Neuronal stem cell (in vitro differentiated cells): ENCODE results near the gene TNS1.

Experiments
- DNase-seq: peaks from one replicate; pipeline ENCODE4 v3.0.0-alpha.2; 2013; ENCODE audit warnings: low spot score
- H2AFZ ChIP-seq: one replicate; pipeline ENCODE4 v1.6.1; 2013; ENCODE audit warnings: mild to moderate bottlenecking, low read length, inconsistent platforms
- H2AK5ac ChIP-seq: 2 replicates; pipeline ENCODE4 v1.6.1; 2013; ENCODE audit warnings: low read depth, mild to moderate bottlenecking, inconsistent platforms, low read length, moderate library complexity, mixed read lengths
- H2BK120ac ChIP-seq: 2 replicates; pipeline ENCODE4 v1.6.1; 2013; ENCODE audit warnings: low read depth, mild to moderate bottlenecking, inconsistent platforms, low read length, moderate library complexity, mixed read lengths
- H2BK12ac ChIP-seq: one replicate; pipeline ENCODE4 v1.6.1; 2013; ENCODE audit warnings: low read length, inconsistent platforms
- H2BK15ac ChIP-seq: 2 replicates; pipeline ENCODE4 v1.6.1; 2013; ENCODE audit warnings: mild to moderate bottlenecking, low read length, inconsistent platforms, mixed read lengths
- H2BK5ac ChIP-seq: one replicate; pipeline ENCODE4 v1.6.1; 2013; ENCODE audit warnings: inconsistent platforms, mild to moderate bottlenecking, low read length, moderate library complexity
- H3K14ac ChIP-seq: one replicate; pipeline ENCODE4 v1.6.1; 2013; ENCODE audit warnings: low read length, inconsistent platforms
- H3K18ac ChIP-seq: 2 replicates; pipeline ENCODE4 v1.6.1; 2013; ENCODE audit warnings: low read length, inconsistent platforms
- H3K23ac ChIP-seq: 2 replicates; pipeline ENCODE4 v1.6.1; 2013; ENCODE audit warnings: low read depth, mild to moderate bottlenecking, mixed read lengths, low read length, inconsistent platforms; ENCODE audit not compliant: poor library complexity
- H3K27ac ChIP-seq: replicated peaks from 3 replicates; pipeline ENCODE4 v1.5.1; 2013; ENCODE audit warnings: low read length, inconsistent platforms
- H3K27me3 ChIP-seq, 3 experiments: 2 replicates each; pipeline ENCODE4 v1.6.1; 2013; ENCODE audit warnings: low read length in 3 of 3, mild to moderate bottlenecking in 2 of 3, inconsistent platforms in 1 of 3, low read depth in 1 of 3, mixed read lengths in 1 of 3, moderate library complexity in 1 of 3; ENCODE audit not compliant: control insufficient read depth in 3 of 3, insufficient read depth in 3 of 3
- H3K36me3 ChIP-seq, 2 donors: replicated peaks in 1 of 2; 2 replicates each; pipeline ENCODE4 v1.6.1; 2013; ENCODE audit warnings: low read length in 2 of 2; ENCODE audit not compliant: control insufficient read depth in 2 of 2, insufficient read depth in 2 of 2
- H3K4ac ChIP-seq: 2 replicates; pipeline ENCODE4 v1.6.1; 2013; ENCODE audit warnings: inconsistent platforms, mild to moderate bottlenecking, low read length, moderate library complexity
- H3K4me1 ChIP-seq, 2 donors: 1 replicate in 1 of 2; 2 replicates in 1 of 2; pipeline ENCODE4 v1.6.1; 2013; ENCODE audit warnings: low read length in 2 of 2, low read depth in 1 of 2; ENCODE audit not compliant: control insufficient read depth in 2 of 2, insufficient read depth in 1 of 2
- H3K4me2 ChIP-seq: one replicate; pipeline ENCODE4 v1.6.1; 2013; ENCODE audit warnings: mild to moderate bottlenecking, low read length, inconsistent platforms; ENCODE audit not compliant: insufficient read depth, poor library complexity, severe bottlenecking
- H3K4me3 ChIP-seq, 2 donors: 2 replicates each; pipeline ENCODE4 v1.5.1; 2013; ENCODE audit warnings: low read length in 2 of 2, mild to moderate bottlenecking in 2 of 2, inconsistent platforms in 1 of 2, moderate library complexity in 1 of 2
- H3K79me1 ChIP-seq: one replicate; pipeline ENCODE4 v1.6.1; 2013; ENCODE audit warnings: low read depth, mild to moderate bottlenecking, inconsistent platforms, low read length, moderate library complexity
- H3K9ac ChIP-seq: one replicate; pipeline ENCODE4 v1.6.1; 2013; ENCODE audit warnings: mild to moderate bottlenecking, low read depth, low read length, inconsistent platforms; ENCODE audit not compliant: poor library complexity
- H3K9me3 ChIP-seq, 2 donors: replicated peaks in 1 of 2; 2 replicates each; pipeline versions ENCODE3 to v1.6.1; 2013; ENCODE audit warnings: low read length in 2 of 2, mild to moderate bottlenecking in 2 of 2, inconsistent platforms in 1 of 2, low read depth in 1 of 2, mixed read lengths in 1 of 2, moderate library complexity in 1 of 2; ENCODE audit not compliant: control insufficient read depth in 2 of 2, insufficient read depth in 1 of 2
- H4K8ac ChIP-seq: one replicate; pipeline ENCODE4 v1.6.1; 2013; ENCODE audit warnings: low read depth, mild to moderate bottlenecking, inconsistent platforms, low read length, moderate library complexity
- H4K91ac ChIP-seq: one replicate; pipeline ENCODE4 v1.6.1; 2013; ENCODE audit warnings: low read length, low read depth, mild to moderate bottlenecking, inconsistent platforms; ENCODE audit not compliant: poor library complexity
- WGBS, 2 donors: extraction: QIAGEN DNeasy Blood & Tissue Kit; methylation state at CpG; one replicate each; pipeline ENCODE4 v1.1.7; 2013; ENCODE audit warnings: missing lambda C conversion rate in 2 of 2, mixed read lengths in 1 of 2; ENCODE audit not compliant: insufficient read length in 2 of 2, insufficient replicate concordance in 1 of 2; ENCODE audit errors: extremely low coverage in 2 of 2; 5-methylcytosine and 5-hydroxymethylcytosine counted together

TNS1 gene

GRCh38 chr2:217924346-217924901, 78.4 kb downstream of the TNS1 start:
- Histone ChIP-seq H3K4me1 (peaks cover 19 to 22% of the 10 kb centered on the region in 2 donors), H2AK5ac (no peak overlapping the region), H3K27me3 (peaks cover 0 to 4% (median 0%) of the 10 kb centered on the region in 3 experiments), H3K36me3 (no peaks in the 10 kb centered on the region), H3K14ac (no peak overlapping the region), H4K91ac (no peak overlapping the region), H2BK12ac (no peak overlapping the region), H2BK120ac (no peak overlapping the region), H4K8ac (no peak overlapping the region), H3K23ac (no peak overlapping the region), H3K9me3 (no peaks in the 10 kb centered on the region), H3K4me3 (no peak overlapping the region), H3K27ac (no peak overlapping the region), H3K4ac (no peak overlapping the region), H2BK5ac (no peak overlapping the region), H2AFZ (no peak overlapping the region), H3K18ac (no peak overlapping the region), H2BK15ac (no peak overlapping the region), H3K9ac (no peak overlapping the region), H3K79me1 (no peaks in the 10 kb centered on the region), H3K4me2 (no peak overlapping the region)
- no CpG with 5 or more reads among the region's 5 CpGs for WGBS, 2 donors
- DNase-seq, result no peak

- Histone ChIP-seq H3K18ac (peak overlapping the region; percentile 40), H2AK5ac (peak overlapping the region; percentile 81), H3K9me3 (no peaks in the 10 kb centered on the region), H3K4me3 (no peak overlapping the region), H3K36me3 (no peaks in the 10 kb centered on the region), H2BK12ac (no peak overlapping the region), H3K27me3 (peaks cover 0 to 4% (median 2%) of the 10 kb centered on the region in 3 experiments), H2BK120ac (no peak overlapping the region), H4K8ac (no peak overlapping the region), H2BK5ac (no peak overlapping the region), H2AFZ (no peak overlapping the region), H3K4me1 (peaks cover 29 to 30% of the 10 kb centered on the region in 2 donors), H2BK15ac (peak overlapping the region; percentile 38), H3K79me1 (no peaks in the 10 kb centered on the region), H4K91ac (no peak overlapping the region), H3K4me2 (no peak overlapping the region), H3K23ac (no peak overlapping the region), H3K14ac (no peak overlapping the region), H3K4ac (no peak overlapping the region), H3K9ac (no peak overlapping the region), H3K27ac (no peak overlapping the region)
- no CpG with 5 or more reads among the region's 8 CpGs for WGBS, 2 donors
- DNase-seq, result no peak
These were observed 79.6 kb downstream of the TNS1 start for GRCh38 chr2:217923007-217923686.

- Histone ChIP-seq H3K23ac (no peak overlapping the region), H3K27ac (no peak overlapping the region), H3K14ac (no peak overlapping the region), H3K4ac (no peak overlapping the region), H2BK15ac (peak overlapping the region; percentile 38), H3K9ac (peak overlapping the region; percentile 24), H3K4me3 (no peak overlapping the region), H3K4me2 (no peak overlapping the region), H2AFZ (no peak overlapping the region), H2BK120ac (no peak overlapping the region), H3K9me3 (no peaks in the 10 kb centered on the region), H4K8ac (no peak overlapping the region), H2BK5ac (no peak overlapping the region), H2BK12ac (peak overlapping the region; percentile 12), H2AK5ac (peak overlapping the region; percentile 81), H4K91ac (no peak overlapping the region), H3K79me1 (no peaks in the 10 kb centered on the region), H3K27me3 (peaks cover 0 to 2% (median under 1%) of the 10 kb centered on the region in 3 experiments), H3K36me3 (no peaks in the 10 kb centered on the region), H3K4me1 (peaks cover 30% of the 10 kb centered on the region in 2 donors), H3K18ac (peak overlapping the region; percentile 40)
- no peak for DNase-seq
- no CpG with 5 or more reads among the region's 19 CpGs for WGBS, 2 donors
These were observed 80.4 kb downstream of the TNS1 start for GRCh38 chr2:217922101-217923006.
